ENCODE measurements around the gene SLC30A7. TPM values are rescaled to one million over a fixed set of nuclear protein-coding genes. Genes with fewer than 3 reads are reported as not detected.
"Not testable (repeated sequence)": the region's sequence is repeated elsewhere in the genome, so short reads cannot be mapped to it uniquely, and the experiment has no call there.

SLC30A7 gene
- total and polyA plus RNA-seq, 2 of the 13 experiments (the other 11 are each of a cell fraction or from before 2014, with no cell fraction given) = 8.3 to 40.8 TPM

- peak; percentile 76 for TF ChIP-seq ARID5B (CRISPR knock-in tag; IDR thresholded peaks at IDR 0.05)
- TF ChIP-seq EP300 (IDR thresholded peaks at IDR 0.05; ENCODE audit: low read depth in 2 of 2, low read length in 2 of 2) = 0 out of 4 replicates have a peak, but pooled peaks of 1 of the 2 experiments have one; percentile 16
- not testable (repeated sequence) for TF ChIP-seq EP300 (CRISPR knock-in tag; IDR thresholded peaks at IDR 0.05; ENCODE audit: borderline replicate concordance); SOX13 (IDR thresholded peaks at IDR 0.05); FOXA1 (IDR thresholded peaks at IDR 0.05)
- TF ChIP-seq GATAD2A (CRISPR knock-in tag; IDR thresholded peaks at IDR 0.05) = 0 out of 2 replicates have a peak, but pooled peaks have one; percentile 52
- TF ChIP-seq ZMYM4 (CRISPR knock-in tag; IDR thresholded peaks at IDR 0.05) = peak; percentile 75; the same call in 1 of the 2 replicates
- peak in 1 of 2 experiments; percentile 55; a peak in 2 of 4 replicates for TF ChIP-seq SOX13 (CRISPR knock-in tag; conservative IDR thresholded peaks at IDR 0.05 in 1 of 2, IDR thresholded peaks at IDR 0.05 in 1 of 2)
- TF ChIP-seq ELF1 (CRISPR knock-in tag; IDR thresholded peaks at IDR 0.05) = peak; percentile 33; the same call in 1 of the 2 replicates
- peak; percentile 69; the same call in 1 of the 2 replicates for TF ChIP-seq PITX1 (CRISPR knock-in tag; IDR thresholded peaks at IDR 0.05)
- TF ChIP-seq DRAP1 (CRISPR knock-in tag; IDR thresholded peaks at IDR 0.05) = peak; percentile 17; the same call in 1 of the 2 replicates
- peak; percentile 21; the same call in 1 of the 2 replicates for TF ChIP-seq ZNF501 (CRISPR knock-in tag; IDR thresholded peaks at IDR 0.05)
- TF ChIP-seq POGZ (CRISPR knock-in tag; IDR thresholded peaks at IDR 0.05) = peak; percentile 77
- 0 out of 2 replicates have a peak, but pooled peaks have one; percentile 45 for TF ChIP-seq KMT2A (CRISPR knock-in tag; IDR thresholded peaks at IDR 0.05)
- peak; percentile 66; the same call in 1 of the 2 replicates for TF ChIP-seq ZNF614 (CRISPR knock-in tag; IDR thresholded peaks at IDR 0.05; ENCODE audit: borderline replicate concordance)
- peak; percentile 34; the same call in 1 of the 2 replicates for TF ChIP-seq ZBTB38 (CRISPR knock-in tag; IDR thresholded peaks at IDR 0.05)
- peak; percentile 76 for TF ChIP-seq FOXA1 (CRISPR knock-in tag; IDR thresholded peaks at IDR 0.05)
- TF ChIP-seq ZNF574 (CRISPR knock-in tag; IDR thresholded peaks at IDR 0.05) = peak; percentile 35; the same call in 1 of the 2 replicates
Observed at GRCh38 chr1:100949515-100950158, 53.7 kb downstream of the SLC30A7 start (continued).
